GM21723 (cell line): ENCODE results near the gene C10orf143.
A peak's percentile ranks its signal among the peaks of the same experiment; 100 is the strongest.
"Not testable (repeated sequence)": the region's sequence is repeated elsewhere in the genome, so short reads cannot be mapped to it uniquely, and the experiment has no call there.

Experiments
- ATAC-seq: cut with Tn5 transposase; IDR thresholded peaks from one replicate; pipeline ENCODE4 v1.9.1; 2021; ENCODE audit warnings: mild to moderate bottlenecking, moderate library complexity; ENCODE audit not compliant: unreplicated experiment

Gene C10orf143

DNA sequence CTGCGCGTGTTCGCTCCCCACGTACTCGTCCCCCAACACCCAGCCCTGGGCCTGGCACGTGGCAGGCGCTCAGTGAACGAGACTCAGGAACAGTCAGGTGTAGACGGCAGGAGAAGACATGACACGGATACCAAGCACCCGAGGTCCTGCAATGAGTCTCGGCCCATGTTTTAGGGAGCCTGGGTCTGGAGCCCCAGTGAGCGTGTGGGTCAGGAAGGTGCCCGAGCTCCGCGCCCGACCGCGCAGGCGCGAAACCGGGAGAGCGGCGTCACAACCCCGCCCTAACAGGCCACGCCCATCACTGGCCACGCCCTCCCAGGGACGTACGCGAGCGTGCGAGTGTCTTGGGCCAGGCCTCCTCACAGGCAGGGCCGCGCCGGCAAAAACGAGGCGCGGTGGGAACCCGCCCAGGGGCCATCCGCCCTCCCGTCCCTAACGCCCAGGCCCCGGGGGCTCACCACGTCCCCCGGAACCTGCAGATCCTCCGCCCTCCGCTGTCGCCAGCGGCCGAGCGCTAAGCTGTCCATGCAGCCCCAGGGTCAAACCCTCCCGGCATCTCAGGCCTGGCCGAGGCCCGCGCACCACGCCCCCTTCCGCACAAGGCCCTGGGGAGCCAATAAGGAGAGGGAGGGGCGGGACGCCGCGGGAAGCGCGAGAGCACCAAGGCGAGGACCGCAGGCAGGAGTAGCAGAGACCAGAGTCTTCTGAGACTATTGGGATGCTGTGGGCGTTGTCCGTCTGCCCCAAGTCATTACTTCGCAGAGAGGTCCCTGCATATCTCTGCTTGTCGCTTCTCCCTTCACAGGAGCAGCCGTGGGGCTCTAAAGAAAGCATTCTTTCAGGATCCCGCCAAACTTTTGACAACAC is at the start of gene C10orf143:
Gene C10orf143, minus strand, starts transcription at position 585 of the 867 bp plus-strand sequence. Its CDS starts 58 bp downstream, at position 527.
- ATAC-seq: peak; percentile 83

DNA sequence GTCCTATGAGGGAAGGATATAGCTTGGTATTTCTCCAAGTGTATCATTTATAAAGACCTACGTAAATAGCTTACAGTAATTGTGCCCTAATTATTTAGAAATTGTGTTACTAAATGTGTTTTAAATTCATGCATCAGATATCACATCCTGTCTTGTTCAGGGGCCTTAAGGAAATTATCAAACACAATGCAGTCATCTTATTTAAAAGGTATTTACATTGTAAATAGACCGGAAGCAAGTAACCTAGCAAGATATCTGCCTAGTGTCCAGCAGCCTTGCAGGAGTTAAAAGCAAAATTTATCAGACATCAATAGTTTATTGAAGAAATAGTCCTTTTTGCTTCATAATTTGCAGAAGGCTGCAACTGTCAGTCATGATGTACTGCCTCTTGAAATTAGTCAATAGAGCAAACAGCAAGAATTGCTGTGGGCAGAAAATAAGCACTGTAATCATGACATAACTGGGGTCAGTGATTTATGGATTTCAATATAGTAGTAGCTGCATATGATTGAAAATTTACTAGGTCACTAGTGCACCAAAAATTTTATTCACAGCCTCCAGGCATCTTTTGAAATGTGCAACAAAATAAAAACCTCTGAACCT is 48.7 kb upstream of the C10orf143 start:
- no peak for ATAC-seq

DNA sequence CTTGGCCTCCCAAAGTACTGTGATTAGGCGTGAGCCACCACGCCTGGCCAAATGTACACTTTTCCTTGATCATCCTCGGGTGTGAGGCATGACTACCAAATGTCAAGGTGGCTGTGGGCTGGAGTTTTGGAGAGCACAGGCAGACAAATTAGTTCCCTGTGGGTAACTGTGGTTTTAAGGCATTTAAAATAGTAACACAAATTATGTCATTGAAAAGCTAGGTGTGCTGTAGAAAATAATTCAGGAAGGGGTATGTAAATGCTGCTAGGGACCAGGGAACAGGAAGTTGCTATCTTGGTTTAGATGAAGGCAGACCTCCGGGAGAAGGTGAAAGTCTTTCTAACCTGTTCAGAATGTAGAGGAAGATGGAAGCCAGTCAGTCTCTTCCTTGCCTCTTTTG is 35.4 kb upstream of the C10orf143 start:
- ATAC-seq: no peak

- peak; percentile 81 for ATAC-seq
These were observed 31.2 kb upstream of the C10orf143 start for GRCh38 chr10:130141878-130142277.

DNA sequence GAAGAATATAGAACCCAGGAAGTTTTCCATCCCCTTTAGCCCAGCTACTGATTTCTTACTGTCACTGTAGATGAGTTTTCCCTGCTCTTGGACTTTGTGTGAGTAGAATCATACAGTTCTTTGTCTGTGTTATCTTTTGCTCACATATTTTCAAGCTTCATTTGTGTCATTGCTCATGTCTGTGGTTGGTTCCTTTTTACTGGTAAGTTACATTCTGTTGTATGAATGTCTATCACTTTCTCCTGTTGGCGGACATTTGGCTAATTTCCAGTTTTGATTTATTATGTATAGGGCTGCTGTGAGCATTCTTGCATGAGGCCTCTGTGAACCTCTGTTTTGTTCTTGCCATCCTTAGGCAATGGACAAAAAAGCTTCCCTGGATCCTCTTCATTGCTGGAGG is 30.8 kb upstream of the C10orf143 start:
- peak; percentile 33 for ATAC-seq

DNA sequence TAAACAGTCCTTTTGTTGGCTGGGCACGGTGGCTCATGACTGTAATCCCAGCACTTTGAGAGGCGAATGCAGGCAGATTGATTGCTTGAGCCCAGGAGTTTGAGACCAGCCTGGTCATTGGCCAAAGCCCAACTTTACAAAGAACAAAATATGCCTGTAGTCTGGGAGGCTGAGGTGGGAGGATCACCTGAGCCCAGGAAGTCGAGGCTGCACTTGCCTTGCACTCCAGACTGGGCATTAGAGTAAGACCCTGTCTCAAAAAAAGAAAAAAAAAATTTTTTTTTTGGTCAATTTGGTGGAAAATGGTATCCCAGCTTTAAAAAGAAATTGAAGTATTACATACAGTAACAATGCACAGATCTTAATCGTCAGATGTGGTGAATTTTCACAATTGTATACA is 30.4 kb upstream of the C10orf143 start:
- no peak for ATAC-seq

- no peak for ATAC-seq
These were observed 29.8 kb upstream of the C10orf143 start for GRCh38 chr10:130140425-130140824.

DNA sequence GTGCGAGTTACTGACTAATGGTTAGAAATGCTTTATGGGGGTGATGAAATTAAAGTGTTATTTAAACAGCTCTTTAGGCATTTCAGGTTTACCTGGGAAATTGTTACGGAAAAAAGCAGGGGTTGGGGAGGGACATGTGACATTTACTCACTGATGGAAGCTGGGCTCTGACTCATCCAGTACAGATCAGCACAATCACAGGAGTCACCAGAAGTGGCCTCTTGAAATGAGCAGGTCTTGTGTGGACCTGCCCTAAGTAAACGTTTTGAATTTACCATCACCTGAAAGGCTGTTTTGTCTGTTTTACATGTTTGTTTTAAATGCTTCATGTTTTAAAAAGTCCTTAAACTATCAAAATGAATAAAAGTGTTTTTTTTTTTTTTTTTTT is 27.8 kb upstream of the C10orf143 start:
- no peak for ATAC-seq

GRCh38 chr10:130137659-130138478 is 27.2 kb upstream of the C10orf143 start:
- ATAC-seq: no peak

- ATAC-seq: peak; percentile 0
These were observed 26.4 kb upstream of the C10orf143 start for GRCh38 chr10:130137090-130137448.

DNA sequence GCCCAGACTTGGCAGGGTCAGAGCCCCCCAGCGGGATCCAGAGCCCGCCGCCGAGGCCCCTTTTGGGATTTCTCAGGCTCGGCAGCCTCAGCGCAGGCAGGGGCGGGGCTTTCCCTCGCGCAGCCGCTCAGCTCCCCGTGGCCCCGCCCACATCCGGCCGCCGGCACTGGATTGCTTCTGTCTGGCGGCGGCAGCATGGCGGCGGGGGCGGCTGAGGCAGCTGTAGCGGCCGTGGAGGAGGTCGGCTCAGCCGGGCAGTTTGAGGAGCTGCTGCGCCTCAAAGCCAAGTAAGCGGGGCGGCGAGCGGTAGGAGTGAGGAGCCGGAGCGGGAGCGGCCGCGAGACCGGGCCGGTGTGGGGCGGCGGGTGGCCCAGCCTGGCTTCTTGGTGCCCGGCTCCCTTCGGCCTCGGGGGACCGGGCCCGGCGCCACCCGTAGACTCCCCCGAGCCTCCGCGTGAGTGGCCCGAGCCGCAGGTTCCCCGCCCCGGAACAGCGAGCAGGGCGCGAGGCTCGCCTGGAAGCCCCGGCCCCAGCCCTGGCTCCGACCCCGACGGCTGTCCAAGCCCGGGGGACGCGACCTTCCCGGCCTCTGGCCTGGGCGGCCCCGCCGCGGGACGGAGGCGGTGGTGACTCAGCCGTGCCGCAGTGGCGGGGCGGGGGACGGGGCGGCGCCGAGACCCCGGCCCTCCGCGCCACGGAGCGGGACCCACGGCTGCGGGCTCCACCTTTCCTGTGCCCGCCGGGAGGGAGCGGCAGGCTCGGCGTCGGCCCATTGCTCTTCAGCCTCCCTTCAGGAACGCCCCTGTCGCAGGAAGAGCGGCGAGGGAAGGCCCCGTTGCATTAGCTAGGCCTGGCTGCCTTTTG is 25.8 kb upstream of the C10orf143 start, which contains the start of gene GLRX3:
Gene GLRX3, plus strand, starts transcription at position 166 of the 864 bp plus-strand sequence. Its CDS starts 30 bp downstream, at position 196.
- ATAC-seq: peak; percentile 88

DNA sequence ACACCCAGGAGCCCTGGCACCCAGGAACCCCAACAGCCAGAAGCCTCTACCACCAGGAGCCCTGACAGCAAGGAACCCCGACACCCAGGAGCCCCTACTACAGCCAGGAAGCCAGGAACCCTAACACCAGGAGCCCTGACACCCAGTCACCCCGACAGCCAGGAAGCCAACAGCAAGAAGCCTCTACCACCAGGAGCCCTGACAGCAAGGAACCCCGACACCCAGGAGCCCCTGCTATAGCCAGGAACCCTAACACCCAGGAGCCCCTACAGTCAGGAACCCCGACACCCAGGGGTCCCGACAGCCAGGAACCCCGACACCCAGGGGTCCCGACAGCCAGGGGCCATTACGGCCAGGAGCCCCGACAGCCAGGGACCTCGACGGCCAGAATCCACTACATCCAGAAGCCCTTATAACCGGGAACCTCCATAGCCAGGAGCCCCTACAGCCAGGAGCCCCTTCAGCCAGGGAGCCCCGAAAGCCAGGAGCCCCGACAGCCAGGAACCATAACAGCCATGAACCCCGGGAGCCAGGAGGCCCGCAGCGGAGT is 25.1 kb upstream of the C10orf143 start:
- ATAC-seq: peak; percentile 20

DNA sequence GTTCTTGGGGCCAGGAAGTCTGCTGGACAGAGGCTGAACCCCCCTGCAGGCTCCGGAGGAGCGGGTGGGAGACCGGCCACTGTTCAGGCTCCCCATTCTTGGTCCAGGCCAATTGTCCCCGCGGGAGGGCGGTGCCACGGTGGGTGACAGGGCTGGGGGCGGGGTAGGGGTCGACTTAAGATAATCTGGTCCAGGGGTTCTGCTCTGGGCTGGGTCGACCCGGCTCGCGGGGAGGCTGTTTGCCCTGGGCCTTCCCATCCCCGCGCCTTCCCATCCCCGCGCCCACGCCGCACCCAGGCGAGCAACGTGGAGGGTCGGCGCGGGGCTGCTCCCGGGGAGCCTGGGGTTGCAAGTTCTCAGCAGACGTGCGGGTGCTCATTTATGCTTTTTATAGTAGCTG is 18.3 kb upstream of the C10orf143 start:
- no peak for ATAC-seq

DNA sequence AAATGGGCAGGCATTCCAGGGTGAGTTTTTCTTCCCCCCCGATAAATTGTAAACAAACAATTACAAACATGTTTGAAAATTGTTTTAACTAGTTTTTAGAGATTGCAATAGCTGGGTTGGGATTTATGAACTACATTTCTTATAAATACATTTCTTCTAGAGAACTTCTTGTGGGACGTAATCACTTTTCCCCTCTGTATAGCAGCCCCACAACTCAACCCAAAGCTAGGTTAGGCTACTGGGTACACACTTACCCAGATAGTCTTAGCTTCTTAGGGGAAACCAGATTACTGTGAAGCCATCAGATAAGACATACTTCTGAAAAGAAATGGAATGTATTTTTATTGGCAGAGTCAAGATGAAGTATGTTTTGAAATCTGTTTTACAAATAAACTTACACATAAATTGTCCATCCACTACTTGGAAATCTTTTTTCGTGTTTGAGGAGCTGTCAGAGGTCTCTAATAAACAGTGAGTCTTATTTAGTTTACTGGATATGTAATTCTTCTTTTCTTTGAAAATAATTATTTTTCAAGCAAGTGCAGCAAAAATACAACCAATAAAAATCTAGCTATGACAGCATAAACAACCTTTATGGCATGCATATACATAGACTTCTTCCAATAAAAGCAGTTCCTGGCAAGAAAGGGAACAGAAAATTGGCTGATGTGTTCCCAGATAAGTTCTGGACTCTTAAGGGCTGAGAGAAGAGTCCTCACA is 17.6 kb upstream of the C10orf143 start:
- no peak for ATAC-seq

GRCh38 chr10:130127364-130128061 is 16.9 kb upstream of the C10orf143 start:
- ATAC-seq: peak; percentile 97

DNA sequence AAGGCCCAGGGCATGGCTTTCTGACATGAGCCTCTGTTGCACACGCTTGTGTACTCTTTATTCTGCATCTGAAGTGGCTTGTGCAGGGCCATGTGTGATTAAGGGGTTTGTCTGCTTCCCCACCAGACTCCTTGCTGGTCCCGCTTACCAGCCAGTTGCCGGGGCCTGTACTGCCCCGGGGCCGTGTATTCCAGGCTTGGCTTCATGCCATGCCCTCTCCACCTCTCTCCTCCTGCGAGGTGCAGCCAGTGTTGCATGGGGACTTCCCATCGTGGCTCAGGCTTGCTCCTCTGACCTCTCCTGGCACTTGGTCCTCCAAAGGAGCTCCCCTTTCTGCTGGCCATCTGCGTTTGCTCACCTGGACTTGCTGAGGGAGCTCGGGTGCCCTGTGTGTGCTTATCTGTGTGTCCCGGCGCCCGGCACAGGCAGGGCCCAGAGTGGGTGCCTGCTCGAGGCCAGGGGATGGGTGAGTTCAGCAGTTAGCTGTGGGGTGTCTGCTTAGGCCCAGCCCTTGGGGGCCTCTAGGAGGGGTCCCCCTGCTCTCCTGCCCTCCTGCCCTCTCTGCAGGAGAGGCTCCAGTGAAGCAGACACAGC is 11.0 kb upstream of the C10orf143 start:
- no peak for ATAC-seq

- not testable (repeated sequence) for ATAC-seq
These were observed 6.9 kb upstream of the C10orf143 start for GRCh38 chr10:130117535-130117934.

DNA sequence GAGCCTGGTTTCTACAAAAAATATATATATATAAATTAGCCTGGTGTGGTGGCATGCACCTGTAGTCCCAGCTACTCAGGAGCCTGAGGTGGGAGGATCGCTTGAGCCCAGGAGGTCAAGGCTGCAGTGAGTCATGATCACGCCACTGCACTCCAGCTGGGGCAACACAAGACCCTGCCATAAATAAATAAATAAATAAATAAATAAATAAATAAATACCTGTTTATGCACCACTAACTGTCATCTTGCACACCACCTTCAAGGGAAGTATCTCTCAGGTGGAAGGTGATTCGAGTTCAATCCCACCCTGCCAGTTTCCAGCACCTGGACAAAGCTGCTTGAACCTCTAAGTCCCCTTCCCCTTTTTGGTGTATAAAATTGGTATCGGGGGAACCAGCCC is 6.3 kb upstream of the C10orf143 start:
- not testable (repeated sequence) for ATAC-seq
